HG02840 (cell line): Measurements from ENCODE around the gene FBXL13.
"Not testable (repeated sequence)": the region's sequence is repeated elsewhere in the genome, so short reads cannot be mapped to it uniquely, and the experiment has no call there.

Experiments used
- ATAC-seq: cut with Tn5 transposase; IDR thresholded peaks from one replicate; pipeline ENCODE4 v1.9.1; 2021; ENCODE audit warnings: mild to moderate bottlenecking, moderate library complexity, moderate number of reproducible peaks; ENCODE audit not compliant: unreplicated experiment, low FRiP score

The FBXL13 gene

DNA sequence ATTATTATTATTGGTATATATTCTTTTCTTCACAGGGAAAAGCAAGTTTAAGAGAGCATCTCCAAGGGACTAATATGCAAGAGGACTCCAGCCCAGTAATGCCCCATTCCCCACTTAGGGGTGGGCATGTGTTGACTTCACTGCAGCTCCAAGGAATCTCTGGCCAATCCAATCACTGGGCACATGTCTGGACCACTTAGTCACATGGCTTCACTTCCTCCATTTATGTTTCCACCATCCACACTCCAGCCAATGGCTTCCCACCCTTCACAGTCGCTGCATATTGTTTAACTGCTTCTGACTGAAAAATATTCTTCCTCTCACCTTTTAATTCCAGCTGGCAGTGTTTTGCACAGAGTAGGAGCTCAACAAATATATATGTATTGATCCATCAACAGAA lies 43.6 kb downstream of the FBXL13 start:
- ATAC-seq, result no peak

DNA sequence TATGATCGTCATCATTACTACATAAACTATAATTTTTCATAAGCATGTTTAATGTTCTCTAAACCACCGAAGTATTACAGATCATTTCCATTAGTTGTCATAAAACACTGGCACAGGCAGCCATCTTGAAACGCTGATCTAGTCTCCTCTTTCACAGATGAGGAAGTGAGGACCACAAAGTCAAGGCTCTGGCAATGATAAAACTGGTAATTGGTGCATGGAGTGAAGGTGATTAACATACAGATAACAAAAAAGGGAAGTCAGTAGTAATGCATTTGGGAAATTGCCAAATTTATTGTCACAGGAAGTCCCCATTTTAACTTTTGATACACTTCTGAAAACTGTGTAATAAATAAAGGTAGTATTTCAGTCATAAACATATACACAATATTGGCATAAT lies 49.3 kb downstream of the FBXL13 start:
- ATAC-seq, result no peak

DNA sequence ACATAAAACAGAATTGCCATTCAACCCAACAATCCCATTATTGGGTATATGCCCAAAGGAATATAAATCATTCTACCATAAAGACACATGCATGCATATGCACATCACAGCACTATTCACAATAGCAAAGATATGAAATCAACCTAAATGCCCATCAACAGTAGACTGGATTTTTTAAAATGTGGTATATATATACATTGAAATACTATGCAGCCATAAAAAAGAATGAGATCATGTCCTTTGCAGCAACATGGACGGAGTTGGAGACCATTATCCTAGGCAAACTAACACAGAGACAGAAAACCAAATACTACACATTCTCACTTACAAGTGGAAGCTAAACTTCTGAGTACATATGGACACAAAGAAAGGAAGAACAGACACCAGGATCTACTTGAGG lies 51.0 kb downstream of the FBXL13 start:
- not testable (repeated sequence) for ATAC-seq

DNA sequence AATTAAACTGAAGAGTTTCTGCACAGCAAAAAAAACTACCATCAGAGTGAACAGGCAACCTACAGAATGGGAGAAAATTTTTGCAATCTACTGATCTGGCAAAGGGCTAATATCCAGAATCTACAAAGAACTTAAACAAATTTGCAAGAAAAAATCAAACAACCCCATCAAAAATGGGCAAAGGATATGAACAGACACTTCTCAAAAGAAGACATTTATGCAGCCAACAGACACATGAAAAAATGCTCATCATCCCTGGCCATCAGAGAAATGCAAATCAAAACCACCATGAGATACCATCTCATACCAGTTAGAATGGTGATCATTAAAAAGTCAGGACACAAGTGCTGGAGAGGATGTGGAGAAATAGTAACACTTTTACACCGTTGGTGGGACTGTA lies 53.1 kb downstream of the FBXL13 start:
- ATAC-seq, result not testable (repeated sequence)

DNA sequence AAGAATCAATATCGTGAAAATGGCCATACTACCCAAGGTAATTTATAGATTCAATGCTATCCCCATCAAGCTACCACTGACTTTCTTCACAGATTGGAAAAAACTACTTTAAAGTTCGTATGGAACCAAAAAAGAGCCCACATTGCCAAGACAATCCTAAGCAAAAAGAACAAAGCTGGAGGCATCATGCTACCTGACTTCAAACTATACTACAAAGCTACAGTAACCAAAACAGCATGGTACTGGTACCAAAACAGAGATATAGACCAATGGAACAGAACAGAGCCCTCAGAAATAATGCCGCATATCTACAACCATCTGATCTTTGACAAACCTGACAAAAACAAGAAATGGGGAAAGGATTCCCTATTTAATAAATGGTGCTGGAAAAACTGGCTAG lies 53.7 kb downstream of the FBXL13 start:
- ATAC-seq, result not testable (repeated sequence)

DNA sequence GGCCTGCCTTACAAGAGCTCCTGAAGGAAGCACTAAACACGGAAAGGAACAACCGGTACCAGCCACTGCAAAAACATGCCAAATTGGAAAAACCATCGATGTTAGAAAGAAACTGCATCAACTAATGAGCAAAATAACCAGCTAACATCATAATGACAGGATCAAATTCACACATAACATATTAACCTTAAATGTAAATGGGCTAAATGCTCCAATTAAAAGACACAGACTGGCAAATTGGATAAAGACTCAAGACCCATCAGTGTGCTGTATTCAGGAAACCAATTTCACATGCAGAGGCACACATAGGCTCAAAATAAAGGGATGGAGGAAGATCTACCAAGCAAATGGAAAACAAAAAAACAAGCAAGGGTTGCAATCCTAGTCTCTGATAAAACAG lies 56.3 kb downstream of the FBXL13 start:
- not testable (repeated sequence) for ATAC-seq

DNA sequence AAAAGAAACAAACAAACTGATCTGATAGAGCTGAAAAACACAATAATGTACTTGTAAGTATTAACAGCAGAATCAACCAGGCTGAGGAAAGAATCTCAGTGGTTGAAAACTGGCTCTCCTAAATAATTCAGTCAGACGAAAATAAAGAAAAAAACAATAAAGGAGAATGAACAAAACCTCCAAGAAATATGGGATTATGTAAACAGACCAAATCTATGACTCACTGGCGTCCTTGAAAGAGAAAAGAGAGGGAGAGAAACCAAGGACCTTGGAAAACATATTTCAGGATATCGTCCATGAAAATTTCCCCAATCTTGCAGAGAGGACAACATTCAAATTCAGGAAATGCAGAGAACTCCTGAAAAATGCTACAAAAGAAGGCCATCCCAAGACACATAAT lies 62.9 kb downstream of the FBXL13 start:
- no peak for ATAC-seq

DNA sequence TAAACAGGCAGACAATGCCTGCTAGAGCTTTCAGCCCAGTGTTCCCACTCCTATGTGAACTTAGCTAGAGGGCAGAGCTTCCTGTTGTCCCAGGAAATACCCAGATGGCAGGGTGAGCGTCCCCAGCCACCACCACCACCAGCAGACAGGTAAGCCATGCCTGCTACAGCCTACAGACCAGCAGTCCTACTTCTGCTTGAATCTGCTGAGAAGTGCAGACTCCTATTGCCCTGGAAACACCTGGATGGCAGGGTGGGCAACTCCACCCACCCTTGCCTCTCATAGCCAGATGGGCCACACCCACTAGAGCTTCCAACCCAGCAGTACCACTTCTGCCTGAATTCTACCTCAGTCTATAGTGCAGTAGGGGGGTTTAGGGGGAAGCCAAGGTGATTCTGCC lies 64.4 kb downstream of the FBXL13 start:
- no peak for ATAC-seq

DNA sequence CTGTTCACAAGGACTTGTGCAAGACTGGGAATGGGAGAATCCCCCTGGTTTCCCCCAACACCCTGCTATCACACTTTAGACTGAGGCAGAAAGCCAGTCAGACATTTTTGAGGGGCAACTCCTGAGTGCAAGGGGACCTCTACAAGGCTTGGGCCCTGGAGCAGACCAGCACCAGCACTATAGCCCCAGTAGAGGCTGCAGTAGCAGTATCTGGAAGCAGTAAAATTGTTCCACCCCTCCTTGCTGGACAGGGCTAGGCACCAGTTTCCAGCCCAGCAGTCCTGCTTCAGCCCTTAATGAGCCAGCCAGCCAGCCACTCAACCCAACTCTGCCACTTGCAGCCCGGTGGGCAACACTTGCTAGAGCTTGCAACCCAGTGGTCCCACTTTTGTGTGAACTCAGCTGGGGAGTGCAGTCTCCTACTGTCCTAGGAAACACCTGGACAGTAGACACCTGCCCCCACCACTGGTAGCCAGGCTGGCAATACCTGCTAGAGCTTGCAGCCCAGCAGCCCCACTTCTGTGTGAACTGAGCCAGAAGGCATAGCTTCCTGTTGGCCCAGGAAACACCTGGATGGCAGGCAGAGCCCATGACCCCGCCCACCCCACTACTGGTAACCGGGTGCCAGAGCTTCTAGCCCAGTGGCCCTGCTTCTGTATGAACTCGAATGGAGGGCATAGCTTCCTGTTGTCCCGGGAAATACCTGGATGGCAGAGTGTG lies 65.0 kb downstream of the FBXL13 start:
- no peak for ATAC-seq

DNA sequence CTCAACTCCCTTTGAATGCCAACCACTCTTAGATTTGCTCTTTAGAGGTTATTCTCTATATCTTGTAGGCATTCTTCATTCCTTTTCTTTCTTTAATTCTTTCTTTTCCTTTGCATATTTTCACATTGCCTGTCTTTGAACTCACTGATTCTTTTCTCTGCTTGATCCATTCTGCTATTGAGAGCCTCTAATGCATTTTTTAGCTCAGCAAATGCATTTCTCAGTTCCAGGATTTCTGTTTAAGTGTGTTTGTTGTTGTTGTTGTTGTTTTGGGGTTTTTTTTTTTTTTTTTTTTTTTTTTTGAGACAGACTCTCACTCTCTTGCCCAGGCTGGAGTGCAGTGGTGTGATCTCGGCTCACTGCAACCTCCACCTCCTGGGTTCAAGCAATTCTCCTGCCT lies 71.6 kb downstream of the FBXL13 start:
- ATAC-seq, result no peak

DNA sequence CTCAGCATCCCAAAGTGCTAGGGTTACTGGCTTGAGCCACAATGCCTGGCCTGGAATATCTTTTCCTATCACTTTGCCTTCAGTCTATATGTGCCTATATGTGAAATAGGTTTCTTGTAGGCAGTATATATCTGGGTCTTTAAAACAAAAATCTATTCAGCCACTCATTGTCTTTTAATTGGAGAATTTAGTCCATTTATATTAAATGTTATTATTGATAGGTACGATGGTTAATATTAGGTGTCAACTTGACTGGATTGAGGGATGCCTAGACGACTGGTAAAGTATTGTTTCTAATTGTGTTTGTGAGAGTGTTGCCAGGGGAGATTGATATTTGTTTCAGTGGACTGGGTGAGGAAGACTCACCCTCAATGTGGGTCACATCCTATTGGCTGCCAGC lies 73.4 kb downstream of the FBXL13 start:
- ATAC-seq, result no peak

DNA sequence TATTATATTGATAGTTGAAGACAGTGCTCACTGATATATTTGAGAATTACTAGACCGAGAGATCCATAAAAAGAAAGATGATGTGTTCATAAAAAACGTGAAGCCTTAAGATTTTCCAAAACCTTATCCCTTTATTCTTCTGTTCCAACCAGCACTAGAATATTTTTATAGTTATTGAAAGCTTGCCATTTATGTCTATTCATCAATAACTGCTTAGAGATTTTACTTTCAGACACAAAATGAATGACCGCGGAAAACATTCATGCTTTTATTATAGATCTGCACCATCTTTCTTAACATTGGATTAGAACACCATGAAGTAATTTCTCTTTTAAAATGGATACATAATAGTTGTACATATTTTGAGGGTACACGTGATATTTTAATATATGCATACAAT lies 77.6 kb downstream of the FBXL13 start:
- ATAC-seq, result no peak

DNA sequence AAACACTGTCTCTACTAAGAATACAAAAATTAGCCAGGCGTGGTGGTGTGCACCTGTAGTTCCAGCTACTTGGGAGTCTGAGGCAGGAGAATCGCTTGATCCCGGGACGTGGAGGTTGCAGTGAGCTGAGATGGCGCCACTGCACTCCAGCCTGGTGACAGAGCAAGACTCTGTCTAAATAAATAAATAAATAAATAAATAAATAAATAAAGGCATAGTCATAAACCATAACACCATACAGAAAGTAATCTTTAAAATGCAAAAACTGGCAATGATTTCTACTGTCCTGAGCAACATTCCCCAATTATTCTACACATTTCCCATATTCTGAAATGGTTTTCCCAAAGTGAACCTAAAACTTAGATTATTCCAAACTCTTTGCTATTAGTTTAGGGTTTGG lies 79.0 kb downstream of the FBXL13 start:
- not testable (repeated sequence) for ATAC-seq

DNA sequence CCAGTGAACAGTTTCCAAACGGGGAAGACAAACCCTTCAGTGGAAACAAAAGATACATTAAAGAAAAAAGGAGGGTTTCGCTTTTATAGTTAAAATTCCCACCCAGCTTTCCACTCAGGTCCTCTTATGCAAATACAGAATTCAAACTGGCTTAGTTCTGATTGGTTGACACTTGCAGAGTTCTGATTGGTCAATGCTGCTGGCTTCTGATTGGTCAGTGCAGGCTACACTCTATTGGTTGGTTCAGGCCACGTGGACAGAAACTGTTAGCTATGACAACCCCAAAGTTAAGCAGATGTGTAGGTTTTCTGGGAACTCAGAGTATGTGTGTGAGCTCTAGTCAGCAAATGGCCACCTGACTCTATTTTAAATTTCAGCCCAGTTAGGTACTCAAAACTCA lies 80.0 kb downstream of the FBXL13 start:
- ATAC-seq, result no peak

DNA sequence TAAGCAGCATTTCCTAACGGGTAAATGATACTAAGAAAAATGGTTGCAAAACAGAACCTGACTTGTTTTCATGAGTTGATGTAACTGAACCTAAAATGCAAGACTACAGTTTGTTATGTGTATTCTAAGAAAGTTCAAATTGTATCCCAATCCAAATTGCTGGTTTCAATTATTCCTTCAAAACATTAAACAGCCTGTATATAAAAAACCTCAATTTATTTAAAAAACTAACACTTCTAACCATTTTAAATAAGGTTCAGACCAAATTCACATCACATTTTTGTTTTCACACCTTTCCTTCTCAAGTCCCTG lies 80.9 kb downstream of the FBXL13 start:
- ATAC-seq, result no peak

DNA sequence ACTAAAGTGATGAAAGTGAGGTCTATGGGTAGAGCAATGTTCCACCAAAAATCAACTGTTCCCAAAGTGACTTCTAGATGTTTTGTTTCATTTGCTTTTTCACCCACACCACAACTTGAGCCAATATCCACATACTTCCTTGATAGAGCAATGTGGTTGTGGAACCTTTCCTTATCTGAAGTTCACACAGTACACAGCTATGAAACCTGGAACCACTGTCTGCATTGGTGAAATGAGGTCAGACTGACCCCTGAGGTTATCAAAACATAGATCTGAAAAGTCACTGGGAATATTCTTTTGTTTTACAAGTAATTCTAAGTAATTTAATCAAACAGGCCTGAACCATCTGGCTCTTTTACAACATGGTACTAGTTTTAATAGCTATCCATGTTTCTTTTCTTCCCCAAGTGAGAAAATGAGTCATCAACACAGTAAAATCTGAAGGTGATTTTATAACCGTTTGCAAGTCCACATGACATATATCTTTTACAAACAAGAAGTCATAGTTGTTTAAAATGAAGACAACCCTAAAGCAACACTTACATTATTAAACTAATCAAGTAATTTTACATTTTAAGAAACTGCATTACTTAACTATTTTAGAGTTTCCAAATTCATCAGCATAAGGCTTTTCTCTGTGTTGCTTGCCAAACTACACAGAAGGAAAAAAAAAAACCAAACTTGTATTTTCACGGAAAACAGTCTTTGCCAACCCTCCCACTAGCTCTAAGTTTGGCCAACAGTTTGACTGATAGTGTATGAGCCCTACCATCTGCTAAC lies 81.5 kb downstream of the FBXL13 start:
- ATAC-seq, result no peak

DNA sequence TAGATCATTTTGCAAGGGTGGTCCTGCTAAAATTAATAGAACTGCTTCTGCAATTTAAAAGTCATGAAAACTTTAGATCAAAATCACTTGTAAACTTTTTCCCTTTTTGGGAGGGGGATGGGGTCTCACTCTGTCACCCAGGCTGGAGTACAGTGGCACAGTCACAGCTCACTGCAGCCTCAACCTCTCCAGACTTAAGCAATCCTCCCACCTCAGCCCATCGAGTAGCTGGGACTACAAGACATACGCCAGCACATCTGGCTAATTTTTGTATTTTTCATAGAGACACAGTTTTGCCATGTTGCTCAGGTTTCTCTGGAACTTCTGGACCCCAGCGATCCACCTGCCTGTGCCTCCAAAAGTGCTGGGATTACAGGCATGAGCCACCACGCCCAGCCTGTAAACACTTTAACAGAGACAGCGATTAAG lies 82.1 kb downstream of the FBXL13 start:
- ATAC-seq, result no peak

DNA sequence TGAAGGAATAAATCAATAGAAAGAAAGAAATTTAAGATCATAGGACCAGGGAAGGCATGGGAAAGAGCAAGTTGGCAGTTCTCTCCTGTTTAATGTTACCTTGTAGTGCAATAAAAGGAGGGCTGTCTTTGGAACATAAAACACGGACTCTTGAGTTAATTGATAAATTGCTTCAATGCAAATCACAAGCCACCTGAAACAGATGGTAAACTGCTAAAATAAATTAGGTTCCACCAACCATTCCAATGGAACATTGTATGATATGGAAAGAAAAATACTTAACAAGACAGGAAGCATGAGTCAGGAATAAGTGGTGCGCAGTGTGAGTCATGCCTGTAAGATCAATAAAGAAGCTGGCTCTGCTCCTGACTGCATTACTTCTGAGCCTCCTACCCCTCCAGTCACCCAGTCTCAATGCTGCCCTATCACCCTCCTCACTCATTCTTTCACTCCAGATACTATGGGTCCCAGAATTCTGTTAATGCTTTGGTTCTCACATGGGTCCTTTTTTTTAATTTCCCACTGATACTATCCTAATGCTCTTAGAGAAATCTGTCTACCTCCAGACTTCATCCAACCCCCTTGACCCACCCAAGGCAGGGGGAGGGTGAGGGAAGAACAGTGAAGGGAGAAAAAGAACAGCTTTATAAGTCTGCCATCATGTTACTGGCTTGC lies 82.9 kb downstream of the FBXL13 start:
- no peak for ATAC-seq

DNA sequence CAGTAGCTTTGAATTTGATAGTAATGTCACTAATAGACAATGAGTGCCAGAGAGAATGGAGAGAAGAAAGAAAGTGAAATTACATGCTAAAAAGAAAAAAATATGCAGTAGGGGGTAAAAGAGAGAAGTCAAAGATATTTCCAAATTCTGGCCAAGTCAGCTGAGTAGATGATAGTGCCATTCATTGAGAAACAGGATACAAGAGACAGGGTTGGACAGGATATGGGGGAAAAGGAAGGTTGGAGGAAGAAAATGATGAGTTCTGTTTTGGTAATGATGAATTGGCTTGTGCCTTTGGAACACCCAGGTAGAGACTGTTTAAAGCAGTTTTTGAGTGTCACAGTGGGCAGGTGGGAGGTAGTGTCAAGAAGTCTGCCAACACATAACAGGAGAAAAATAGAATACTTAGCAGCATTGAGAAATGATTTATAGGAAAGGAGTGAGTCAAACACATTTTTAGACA lies 83.5 kb downstream of the FBXL13 start:
- no peak for ATAC-seq

DNA sequence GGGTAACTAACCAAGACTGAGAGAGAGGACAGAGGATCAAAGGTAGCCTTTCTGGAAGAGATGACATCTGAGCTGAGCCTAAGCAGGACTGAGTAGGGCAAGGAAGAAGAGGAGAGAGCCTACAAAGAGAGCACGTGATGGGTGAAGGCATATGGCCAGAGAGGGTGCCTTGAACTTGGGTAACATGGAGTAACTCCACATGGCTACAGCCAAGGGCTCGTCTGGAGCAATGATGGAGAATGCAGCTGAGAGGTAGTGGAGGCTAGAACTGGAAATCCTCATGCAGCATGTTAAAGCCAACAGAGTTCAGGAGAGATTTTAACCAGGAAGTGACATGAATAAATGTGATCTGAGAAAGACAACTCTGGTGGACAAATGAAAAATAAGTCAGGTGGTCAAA lies 84.0 kb downstream of the FBXL13 start:
- no peak for ATAC-seq
